Amniotic epithelial cell (primary cell): ENCODE data around the gene LDB2.

Source experiments
- DNase-seq: peaks from one replicate; pipeline ENCODE4 v3.0.0-alpha.2; 2010; ENCODE audit warnings: low read depth

The LDB2 gene

GRCh38 chr4:16843831-16844508 is 54.5 kb downstream of the LDB2 start:
- no peak for DNase-seq

- DNase-seq, result no peak
Observed at GRCh38 chr4:16838226-16838875, 60.1 kb downstream of the LDB2 start.

GRCh38 chr4:16837475-16837874 is 61.0 kb downstream of the LDB2 start:
- DNase-seq, result no peak

DNA sequence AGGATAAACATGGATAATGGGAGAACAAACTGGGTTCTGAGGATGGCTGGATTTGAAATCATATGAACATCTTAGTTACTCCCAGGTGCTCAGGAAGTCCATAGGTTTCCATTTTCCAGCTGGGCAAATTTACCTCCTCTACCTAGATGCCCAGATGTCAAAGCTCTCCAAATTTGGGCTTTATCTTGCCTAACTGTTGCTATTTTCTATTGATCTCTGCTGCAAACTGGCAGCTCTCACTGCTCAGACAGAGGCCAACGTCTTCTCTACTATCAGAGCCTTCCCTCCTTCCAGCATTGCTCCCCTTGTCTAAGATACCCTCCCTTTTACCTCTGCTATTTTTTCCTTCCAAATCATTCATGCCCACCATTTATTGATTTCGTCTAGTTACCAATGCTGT is 62.1 kb downstream of the LDB2 start:
- DNase-seq, result no peak

GRCh38 chr4:16835597-16836247 is 62.7 kb downstream of the LDB2 start:
- no peak for DNase-seq

- DNase-seq, result no peak
Observed at GRCh38 chr4:16834814-16835213, 63.6 kb downstream of the LDB2 start.

GRCh38 chr4:16833722-16834121 is 64.7 kb downstream of the LDB2 start:
- no peak for DNase-seq

GRCh38 chr4:16830081-16830480 is 68.4 kb downstream of the LDB2 start:
- DNase-seq, result no peak

DNA sequence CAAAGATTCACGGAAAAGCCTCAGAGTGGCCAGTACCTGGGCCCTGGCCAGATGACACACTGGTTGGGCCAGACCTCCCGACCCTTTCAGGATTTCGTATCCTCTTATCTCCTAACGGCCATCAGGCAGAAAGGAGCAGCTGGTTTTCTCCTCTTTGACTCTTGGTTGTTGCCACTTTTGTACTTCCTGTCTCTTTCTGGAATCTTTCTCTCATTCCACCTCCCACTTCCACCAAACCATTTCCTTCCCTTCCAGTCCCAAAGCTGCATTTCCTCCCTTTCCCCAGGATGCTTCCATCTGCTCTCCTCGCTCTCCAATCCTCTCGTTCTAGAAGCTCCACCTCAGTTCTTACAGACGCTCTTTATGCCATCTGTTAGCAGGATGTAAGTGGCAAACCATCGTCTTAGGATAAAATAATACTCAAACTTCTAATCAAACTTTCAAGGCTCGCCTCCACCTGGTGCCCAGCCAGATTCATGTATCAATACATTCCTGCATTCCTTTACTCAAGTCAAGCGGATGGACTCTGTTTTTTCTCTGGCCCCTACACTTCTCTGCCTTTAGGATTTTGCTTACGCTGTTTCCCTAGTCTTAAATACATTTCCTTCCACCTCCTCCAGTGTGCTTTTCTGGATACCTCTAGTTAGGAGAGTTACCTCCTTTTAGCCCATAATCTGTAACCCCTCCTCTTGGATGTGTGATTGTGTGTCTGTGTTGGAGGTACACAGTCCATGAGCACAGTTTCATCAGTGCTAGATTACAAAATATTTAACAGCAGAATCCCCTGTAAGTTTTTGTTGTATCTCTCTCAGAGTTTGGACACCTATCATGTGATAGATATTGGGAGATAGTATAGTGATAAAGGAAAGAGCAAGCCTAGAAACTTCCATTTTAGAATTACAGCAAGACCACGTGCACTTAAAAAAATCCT is 70.4 kb downstream of the LDB2 start:
- no peak for DNase-seq

DNA sequence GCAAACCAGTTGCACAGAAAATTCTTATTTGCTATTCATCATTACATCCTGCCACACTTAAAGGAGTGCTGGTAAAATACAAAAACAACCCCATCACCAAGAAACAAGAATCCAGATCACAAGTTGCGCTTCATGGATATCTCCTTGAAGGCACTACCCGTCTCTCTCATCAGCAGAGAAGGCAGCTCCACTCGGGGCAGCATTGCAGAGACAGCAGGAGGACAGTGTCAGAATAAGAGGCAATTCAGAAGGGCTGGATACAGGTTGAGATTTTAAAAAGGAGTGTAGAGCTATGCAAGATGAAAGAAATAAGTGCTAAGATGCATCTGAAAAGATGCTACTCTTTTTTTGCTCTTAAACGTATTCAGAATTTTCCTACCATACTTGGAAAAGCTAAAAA is 71.4 kb downstream of the LDB2 start:
- DNase-seq, result no peak

DNA sequence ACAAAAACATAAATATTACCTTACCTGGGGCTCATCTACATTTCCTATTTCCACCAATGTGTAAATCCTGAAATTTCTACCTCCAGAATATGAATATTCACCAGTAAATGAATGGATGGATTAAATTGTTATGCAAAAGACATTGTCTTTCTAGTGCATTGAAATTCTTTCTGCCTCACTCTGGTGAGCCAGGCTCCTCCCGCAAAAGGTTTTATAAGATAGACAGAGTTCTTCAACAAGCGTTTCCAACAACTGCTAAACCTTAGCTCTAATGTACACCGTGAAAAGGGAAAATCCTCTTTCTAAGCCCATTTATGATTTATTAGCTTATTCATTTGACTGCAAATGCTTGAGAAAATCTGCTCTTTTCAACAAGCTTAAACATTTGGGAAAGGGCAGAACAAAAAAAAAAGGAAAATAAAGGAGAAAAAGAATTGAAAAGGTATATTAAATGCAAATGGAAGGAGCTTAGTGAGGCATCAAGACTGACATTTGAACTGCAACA is 72.0 kb downstream of the LDB2 start:
- DNase-seq, result no peak

GRCh38 chr4:16824278-16824806 is 74.1 kb downstream of the LDB2 start:
- DNase-seq, result no peak

DNA sequence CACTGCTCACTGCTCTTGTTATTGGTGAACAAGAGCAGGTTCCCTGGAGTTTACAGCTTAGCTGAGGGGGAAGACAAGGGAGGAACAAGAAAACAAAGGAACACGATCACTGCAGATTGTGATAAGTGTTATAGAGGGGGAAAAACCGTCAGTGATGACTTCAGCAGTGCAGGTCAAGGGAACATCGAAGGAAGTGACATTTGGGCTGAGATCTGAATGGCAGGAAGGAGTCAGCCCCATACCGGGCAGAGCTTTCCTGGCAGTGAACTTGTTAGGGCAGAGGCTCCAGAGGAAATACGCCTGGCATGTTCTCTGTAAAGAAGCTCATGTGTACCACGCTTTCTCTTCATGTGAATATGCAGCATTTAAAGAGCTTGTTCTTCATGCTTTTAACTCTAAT is 78.1 kb downstream of the LDB2 start:
- DNase-seq, result no peak

DNA sequence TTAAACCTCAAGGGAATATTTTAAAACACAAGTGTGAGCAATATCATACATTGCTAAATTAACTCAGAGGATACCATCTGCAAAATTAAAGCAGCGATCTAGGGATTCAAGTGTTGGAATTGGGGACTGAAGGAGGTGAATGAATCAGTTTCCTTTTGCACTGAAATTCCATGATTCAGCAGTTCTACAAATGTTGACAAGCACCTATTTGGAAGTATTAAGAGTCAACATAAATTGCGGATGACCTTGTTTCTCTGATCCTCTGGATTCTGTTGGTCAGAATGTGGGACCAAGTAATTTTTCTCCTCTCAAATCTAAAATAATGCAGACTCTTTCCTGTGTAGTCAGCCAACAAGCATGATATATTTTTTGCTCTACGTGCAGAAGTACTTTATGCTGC is 78.8 kb downstream of the LDB2 start:
- DNase-seq, result no peak

GRCh38 chr4:16818005-16818404 is 80.4 kb downstream of the LDB2 start:
- DNase-seq, result no peak

DNA sequence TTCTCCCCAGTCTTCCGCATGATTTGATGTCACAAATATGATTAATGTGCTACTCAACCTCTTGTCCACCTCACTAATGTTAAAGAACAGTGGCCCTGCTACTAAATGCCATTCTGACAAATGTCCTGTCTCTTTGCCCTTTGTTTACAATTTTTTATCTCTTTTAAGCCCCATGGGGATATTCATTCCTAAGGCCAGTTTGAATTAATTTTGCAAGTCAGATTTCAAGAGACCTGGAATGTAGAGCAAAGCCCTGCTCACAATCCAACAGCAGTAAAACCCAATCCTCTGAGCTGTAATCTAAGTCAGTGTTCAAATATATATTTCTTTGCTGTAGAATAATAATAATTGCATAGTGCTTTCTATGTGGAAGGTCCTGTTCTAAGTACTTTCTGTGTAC is 81.2 kb downstream of the LDB2 start:
- DNase-seq, result no peak

GRCh38 chr4:16814361-16814760 is 84.1 kb downstream of the LDB2 start:
- DNase-seq, result no peak

GRCh38 chr4:16812041-16812440 is 86.4 kb downstream of the LDB2 start:
- DNase-seq, result no peak

GRCh38 chr4:16809943-16810342 is 88.5 kb downstream of the LDB2 start:
- no peak for DNase-seq

- no peak for DNase-seq
Observed at GRCh38 chr4:16809064-16809463, 89.4 kb downstream of the LDB2 start.

DNA sequence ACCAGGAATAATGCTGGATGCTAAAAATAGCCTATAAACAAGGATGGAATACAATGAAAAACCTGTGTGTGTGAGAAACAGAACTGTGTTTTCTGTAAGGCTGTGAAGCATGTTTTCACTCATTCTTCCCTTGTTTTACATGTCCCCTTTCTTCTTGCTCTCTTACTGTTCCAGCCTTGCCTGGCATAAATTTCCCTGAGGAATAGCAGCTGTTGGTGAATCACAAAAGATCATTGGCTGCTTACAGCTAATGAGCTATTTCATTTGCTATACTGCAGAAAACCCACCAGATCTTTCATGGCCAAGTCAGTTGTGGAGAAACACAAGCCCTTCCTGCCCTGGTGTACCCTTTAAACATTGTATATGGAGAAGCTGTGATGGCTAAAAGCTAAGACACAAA is 91.1 kb downstream of the LDB2 start:
- no peak for DNase-seq

- no peak for DNase-seq
Observed at GRCh38 chr4:16804581-16804980, 93.9 kb downstream of the LDB2 start.
